Endothelial cell of umbilical vein (primary cell): Measurements from ENCODE around the gene TYRO3.

Experiments used
- CTCF ChIP-seq, 2 donors: IDR thresholded peaks; 1 replicate in 1 of 2; 2 replicates in 1 of 2; pipeline ENCODE4 v1.5.1; 2011; ENCODE audit warnings: low read length in 2 of 2, mild to moderate bottlenecking in 2 of 2, moderate library complexity in 2 of 2, control low read depth in 1 of 2, inconsistent platforms in 1 of 2, low read depth in 1 of 2; ENCODE audit not compliant: insufficient read depth in 1 of 2; ENCODE audit errors: extremely low read depth in 1 of 2
- EZH2 ChIP-seq: IDR thresholded peaks from 2 replicates; pipeline ENCODE4 v1.6.1; 2012; ENCODE audit warnings: borderline replicate concordance, low read depth, mild to moderate bottlenecking, moderate library complexity, low read length, inconsistent platforms; ENCODE audit not compliant: severe bottlenecking
- JUN ChIP-seq: IDR thresholded peaks from 2 replicates; pipeline ENCODE4 v1.6.1; 2011; ENCODE audit warnings: borderline replicate concordance, low read depth; ENCODE audit not compliant: insufficient read length, insufficient read depth
- POLR2A ChIP-seq: IDR thresholded peaks from 2 replicates; pipeline ENCODE4 v1.6.1; 2012; ENCODE audit warnings: low read depth, mild to moderate bottlenecking, control low read depth, low read length
- POLR2AphosphoS5 ChIP-seq: IDR thresholded peaks from 2 replicates; pipeline ENCODE4 v1.6.1; 2012; ENCODE audit warnings: low read depth, mild to moderate bottlenecking, control low read depth, low read length, moderate library complexity; ENCODE audit not compliant: insufficient read depth

DNA sequence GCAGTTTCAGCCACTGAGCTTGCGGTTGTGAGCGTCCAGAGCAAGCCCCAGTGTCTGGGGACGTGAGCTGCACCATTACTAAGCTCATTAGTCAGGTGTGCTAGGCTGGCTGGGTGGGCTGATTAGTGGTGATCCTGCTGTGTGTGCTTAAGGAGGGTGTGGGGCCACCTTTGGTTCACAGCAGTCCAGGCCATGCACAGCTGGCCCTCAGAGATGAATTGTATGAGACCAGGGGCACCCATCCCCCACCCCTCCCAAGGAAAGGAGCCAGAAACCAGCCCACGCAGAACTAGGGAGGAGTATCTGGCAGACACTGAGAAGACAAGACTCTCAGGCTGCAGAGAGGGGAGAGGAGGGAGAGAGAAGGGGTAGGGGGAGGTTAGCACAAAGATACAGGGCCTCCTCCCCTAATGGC is 3.8 kb downstream of the TYRO3 start:
- TF ChIP-seq POLR2A (no peak), CTCF (IDR thresholded peaks at IDR 0.05; ENCODE audit: extremely low read depth in 1 of 2, insufficient read depth in 1 of 2, low read depth in 1 of 2, low read length in 2 of 2) (no peak), EZH2 (no peak), POLR2AphosphoS5 (no peak), JUN (no peak)
